Pulmonary artery endothelial cell (primary cell): ENCODE data around the gene ZIC1. TPM values are rescaled to one million over a fixed set of nuclear protein-coding genes. Genes with fewer than 3 reads are reported as not detected.

ENCODE experiments used
- DNase-seq: peaks from one replicate; pipeline ENCODE4 v3.0.0-alpha.2; 2011; ENCODE audit warnings: low read depth, low spot score
- total RNA-seq: library from RNA; depleted of rRNA; stranded (reverse); fragments of >200 nt; gene quantifications from 2 replicates; pipeline ENCODE4 v1.2.3, GENCODE V29; 2014

ZIC1 gene
- total RNA-seq, 1 donor from 2014 or later = 6.9 TPM

- no peak for DNase-seq
Observed at GRCh38 chr3:147395899-147396711, 13.1 kb upstream of the ZIC1 start.

- no peak for DNase-seq
Observed at GRCh38 chr3:147396712-147397046, 12.5 kb upstream of the ZIC1 start.

- no peak for DNase-seq
Observed at GRCh38 chr3:147397155-147397874, 11.8 kb upstream of the ZIC1 start.

- no peak for DNase-seq
Observed at GRCh38 chr3:147397875-147398812, 11.0 kb upstream of the ZIC1 start.

GRCh38 chr3:147398813-147399534 lies 10.2 kb upstream of the ZIC1 start:
- no peak for DNase-seq

GRCh38 chr3:147400111-147400510 lies 9.1 kb upstream of the ZIC1 start:
- no peak for DNase-seq

GRCh38 chr3:147400999-147401398 lies 8.2 kb upstream of the ZIC1 start:
- DNase-seq = no peak

GRCh38 chr3:147401421-147401820 lies 7.7 kb upstream of the ZIC1 start:
- no peak for DNase-seq

- no peak for DNase-seq
Observed at GRCh38 chr3:147402159-147402558, 7.0 kb upstream of the ZIC1 start.

- no peak for DNase-seq
Observed at GRCh38 chr3:147403511-147403910, 5.7 kb upstream of the ZIC1 start.

GRCh38 chr3:147404000-147404799 lies 5.0 kb upstream of the ZIC1 start:
- DNase-seq = no peak

GRCh38 chr3:147404800-147405230 lies 4.3 kb upstream of the ZIC1 start:
- no peak for DNase-seq

- no peak for DNase-seq
Observed at GRCh38 chr3:147405231-147406027, 3.7 kb upstream of the ZIC1 start.

- DNase-seq = no peak
Observed at GRCh38 chr3:147406028-147406931, 2.9 kb upstream of the ZIC1 start, which contains the start of gene ZIC4. Gene ZIC4, minus strand, starts transcription at chr3:147406543. Its CDS starts 3,746 bp downstream, at chr3:147402797.

GRCh38 chr3:147407114-147407497 lies 2.1 kb upstream of the ZIC1 start:
- DNase-seq = no peak

- no peak for DNase-seq
Observed at GRCh38 chr3:147407498-147408187, 1.5 kb upstream of the ZIC1 start.

GRCh38 chr3:147408188-147409100 lies 721 bp upstream of the ZIC1 start:
- DNase-seq = no peak
